Cardiac fibroblast (primary cell): ENCODE data around the gene TTC28.

Experiments used
- DNase-seq, 2 donors: peaks; one replicate each; pipeline versions ENCODE4 v3.0.0 to v3.0.0-alpha.2; 2010; ENCODE audit warnings: low read depth in 2 of 2
- H3K4me3 ChIP-seq, 2 donors: replicated peaks in 1 of 2; 1 replicate in 1 of 2; 2 replicates in 1 of 2; pipeline ENCODE4 v1.5.1; 2011; ENCODE audit warnings: low read depth in 2 of 2, low read length in 2 of 2, mild to moderate bottlenecking in 2 of 2, moderate library complexity in 1 of 2
- TF ChIP-seq, protein P1 (sequence below): IDR thresholded peaks from one replicate; pipeline ENCODE4 v1.5.1; 2011; ENCODE audit warnings: low read depth, mild to moderate bottlenecking, low read length, inconsistent platforms

TTC28 gene

DNA sequence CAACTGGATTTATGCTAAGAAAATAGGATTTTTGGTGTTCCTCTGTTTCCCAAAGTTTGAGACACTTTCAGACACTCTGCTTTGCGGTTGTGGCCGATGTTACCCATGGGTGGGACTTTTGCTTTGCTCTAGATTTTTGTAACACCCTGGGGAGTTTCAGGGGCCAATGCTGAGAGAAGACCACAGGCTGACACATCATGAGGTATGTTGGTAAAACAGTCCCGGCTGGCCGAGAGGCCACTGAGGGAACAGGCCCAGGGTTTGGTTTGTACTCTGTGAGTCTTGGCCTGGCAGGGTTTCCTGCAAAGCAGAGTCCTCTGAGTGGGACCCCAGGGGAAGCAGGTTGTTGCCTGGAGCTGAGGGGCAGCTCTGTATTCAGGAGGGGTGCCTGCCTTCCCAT is 682.1 kb downstream of the TTC28 start:
- peak in 1 of 2 donors; percentile 64 for DNase-seq
- TF ChIP-seq, protein P1, sequence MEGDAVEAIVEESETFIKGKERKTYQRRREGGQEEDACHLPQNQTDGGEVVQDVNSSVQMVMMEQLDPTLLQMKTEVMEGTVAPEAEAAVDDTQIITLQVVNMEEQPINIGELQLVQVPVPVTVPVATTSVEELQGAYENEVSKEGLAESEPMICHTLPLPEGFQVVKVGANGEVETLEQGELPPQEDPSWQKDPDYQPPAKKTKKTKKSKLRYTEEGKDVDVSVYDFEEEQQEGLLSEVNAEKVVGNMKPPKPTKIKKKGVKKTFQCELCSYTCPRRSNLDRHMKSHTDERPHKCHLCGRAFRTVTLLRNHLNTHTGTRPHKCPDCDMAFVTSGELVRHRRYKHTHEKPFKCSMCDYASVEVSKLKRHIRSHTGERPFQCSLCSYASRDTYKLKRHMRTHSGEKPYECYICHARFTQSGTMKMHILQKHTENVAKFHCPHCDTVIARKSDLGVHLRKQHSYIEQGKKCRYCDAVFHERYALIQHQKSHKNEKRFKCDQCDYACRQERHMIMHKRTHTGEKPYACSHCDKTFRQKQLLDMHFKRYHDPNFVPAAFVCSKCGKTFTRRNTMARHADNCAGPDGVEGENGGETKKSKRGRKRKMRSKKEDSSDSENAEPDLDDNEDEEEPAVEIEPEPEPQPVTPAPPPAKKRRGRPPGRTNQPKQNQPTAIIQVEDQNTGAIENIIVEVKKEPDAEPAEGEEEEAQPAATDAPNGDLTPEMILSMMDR = no peak
- no peak overlapping the region for H3K4me3 ChIP-seq

DNA sequence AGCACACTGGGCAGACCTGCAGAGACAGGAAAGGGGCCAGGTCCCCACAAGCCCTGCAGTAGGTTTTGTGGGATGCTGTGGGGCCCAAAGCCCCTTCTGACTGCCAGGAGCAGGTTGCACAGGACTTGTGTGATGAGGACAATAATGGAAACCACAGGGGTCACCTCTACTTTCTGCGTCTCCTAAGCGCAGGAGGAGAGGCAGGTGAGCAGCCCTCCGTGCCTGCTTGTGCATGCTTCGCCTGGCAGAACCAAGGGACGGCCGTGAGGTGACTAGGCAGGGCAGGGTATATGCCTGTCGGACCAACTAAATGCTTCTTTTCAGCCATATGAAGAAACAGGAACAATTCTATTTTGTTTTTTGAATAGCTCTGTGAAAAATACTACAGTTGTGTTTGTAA is 682.7 kb downstream of the TTC28 start:
- DNase-seq = no peak

DNA sequence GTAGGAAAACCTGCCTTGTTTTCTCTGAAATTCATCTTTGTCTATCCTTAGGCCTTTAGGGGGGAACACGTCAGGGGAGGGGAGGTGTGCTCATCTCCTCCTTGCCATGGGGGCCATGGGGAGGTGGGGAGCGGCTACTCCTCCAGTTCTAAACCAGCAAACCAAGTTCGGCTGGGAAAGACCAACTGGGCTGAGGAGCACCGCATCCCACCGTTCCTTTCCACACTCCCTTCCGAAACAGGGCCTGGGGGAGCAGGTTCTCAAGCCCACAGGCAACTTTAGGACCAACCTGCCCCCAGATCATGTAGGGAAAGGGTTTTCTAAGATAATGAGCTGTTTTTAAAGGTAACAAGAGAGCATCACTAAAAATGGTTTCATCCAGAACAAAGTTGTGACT is 683.1 kb downstream of the TTC28 start:
- TF ChIP-seq, protein P1 = no peak
- DNase-seq = no peak
- H3K4me3 ChIP-seq = no peak overlapping the region

More for the DNA sequence above, 682.7 kb downstream of the TTC28 start:
- no peak overlapping the region for H3K4me3 ChIP-seq
- TF ChIP-seq, protein P1 = no peak

DNA sequence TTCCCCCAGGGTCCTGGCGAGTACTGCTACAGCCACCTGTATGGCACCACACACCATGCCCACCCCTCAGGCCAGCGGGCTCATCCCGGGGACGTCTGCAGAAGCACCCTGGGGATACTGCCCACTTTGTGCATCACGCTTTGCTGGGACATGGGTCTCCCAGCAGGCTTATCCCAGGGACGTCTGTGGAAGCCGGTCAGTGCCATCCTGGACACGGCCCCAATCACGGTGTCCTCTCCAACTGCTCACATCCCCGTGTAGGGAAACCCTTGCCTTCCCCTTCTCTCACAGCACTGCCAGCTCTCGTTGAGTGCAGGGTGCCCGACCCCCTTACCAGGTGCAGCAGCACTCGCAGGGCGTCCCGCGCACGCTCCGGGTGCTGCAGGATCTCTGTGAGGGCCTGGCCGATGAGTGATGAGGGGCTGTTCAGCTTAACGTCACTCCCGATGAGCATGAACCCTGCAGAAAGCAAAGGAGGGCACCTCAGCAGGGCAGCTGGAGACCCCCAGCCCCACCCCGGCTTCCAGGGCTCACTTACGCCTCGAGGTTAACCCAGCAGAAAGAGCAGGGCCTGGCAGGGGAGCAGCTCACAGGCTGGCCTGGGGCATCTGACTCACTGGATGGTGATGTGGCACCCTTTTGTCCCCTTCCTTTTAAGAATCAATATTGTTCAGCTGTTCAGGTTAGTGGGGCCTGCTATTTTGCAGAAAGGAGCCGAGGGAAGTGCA is 683.7 kb downstream of the TTC28 start:
- no peak for DNase-seq
- H3K4me3 ChIP-seq = no peak overlapping the region
- TF ChIP-seq, protein P1 = no peak

DNA sequence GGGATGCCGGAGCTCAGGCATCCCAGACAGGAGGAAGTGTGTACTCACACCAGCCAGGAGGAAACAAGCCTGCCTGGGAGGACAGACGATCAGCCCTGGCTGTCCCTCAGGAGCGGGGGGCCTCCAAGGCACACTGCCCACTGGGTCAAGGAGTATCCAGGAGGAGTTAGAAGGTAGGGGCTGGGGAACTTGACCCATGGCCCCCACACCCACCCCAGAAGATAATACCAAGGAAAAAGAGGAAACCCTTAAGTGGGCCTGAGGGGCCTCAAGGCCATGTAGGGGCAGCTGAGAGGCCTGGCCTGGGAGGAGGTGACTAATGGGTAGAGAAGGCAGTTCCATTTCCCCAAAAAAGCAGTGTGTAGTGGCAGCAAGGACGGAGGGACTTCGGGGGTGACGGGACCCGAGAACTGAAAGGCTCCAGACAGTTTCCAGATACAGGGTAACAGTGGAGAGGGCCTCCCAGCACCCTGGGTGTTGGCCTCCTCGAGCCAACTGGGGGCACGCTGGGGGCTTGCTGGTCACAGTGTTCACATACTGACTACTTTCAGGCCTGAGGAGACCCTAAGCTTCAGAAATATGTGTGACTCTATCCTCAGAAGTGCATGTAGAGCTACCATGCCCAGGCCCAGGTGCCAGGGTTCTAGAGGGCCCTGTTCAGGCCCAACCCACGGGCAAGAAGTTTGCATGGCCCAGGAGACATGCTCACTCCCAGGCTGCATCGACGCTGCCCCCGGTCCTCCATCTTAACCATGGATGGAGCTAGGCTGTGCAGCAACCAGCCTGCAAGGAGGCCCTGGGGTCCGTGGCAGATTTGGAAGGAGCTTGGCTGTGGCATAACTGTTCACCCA is 684.9 kb downstream of the TTC28 start:
- TF ChIP-seq, protein P1 = no peak
- no peak overlapping the region for H3K4me3 ChIP-seq
- no peak for DNase-seq

DNA sequence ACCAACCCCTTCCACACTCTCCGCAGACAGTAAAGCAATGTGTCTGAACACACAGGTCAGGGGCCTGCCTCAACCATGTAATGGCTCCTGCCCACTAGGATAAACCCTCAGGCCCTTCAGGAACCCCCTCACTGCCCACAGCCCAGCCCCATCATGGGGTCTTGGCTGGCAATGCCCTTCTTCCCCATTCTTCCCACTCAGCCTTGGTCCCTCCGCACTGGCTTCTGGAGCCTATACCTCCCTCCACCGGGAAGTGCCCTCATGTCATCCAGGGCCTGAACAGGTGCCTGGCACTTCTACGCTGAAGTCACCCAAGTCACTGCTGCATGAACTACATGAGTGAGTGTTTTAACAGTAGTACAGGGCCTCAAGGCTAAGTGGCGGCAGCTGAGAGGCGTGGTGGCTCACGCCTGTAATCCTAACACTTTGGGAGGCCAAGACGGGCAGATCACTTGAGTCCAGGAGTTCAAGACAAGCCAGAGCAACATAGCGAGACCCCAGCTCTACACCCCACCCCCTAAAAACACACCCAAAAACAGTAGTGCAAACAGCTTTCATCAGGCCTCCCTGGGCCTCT is 685.8 kb downstream of the TTC28 start:
- no peak overlapping the region for H3K4me3 ChIP-seq
- DNase-seq = no peak
- TF ChIP-seq, protein P1 = no peak
